Measurements from ENCODE around the gene ZNF385A. TPM values are rescaled to one million over a fixed set of nuclear protein-coding genes. Genes with fewer than 3 reads are reported as not detected.

The ZNF385A gene
- total RNA-seq, 1 experiment from 2014 or later, result 5.7 TPM

GRCh38 chr12:54424224-54424623 is 39.7 kb upstream of the ZNF385A start:
- Histone ChIP-seq H3K27me3 (ENCODE audit: insufficient read depth, low read length) (no peaks in the 10 kb centered on the region; the same call in 1 of the 2 replicates), H3K14ac (ENCODE audit: insufficient read depth, low read length) (no peak overlapping the region), H3K23me2 (ENCODE audit: insufficient read length, low read depth, low read length, poor library complexity, severe bottlenecking) (peaks cover 4% of the 10 kb centered on the region), H3K18ac (ENCODE audit: insufficient read length, low read depth, low read length) (no peak overlapping the region), H3K79me1 (ENCODE audit: insufficient read depth, low read depth, low read length, poor library complexity, severe bottlenecking) (no peaks in the 10 kb centered on the region), H3K4me2 (ENCODE audit: insufficient read depth, insufficient read length, low read length) (no peak overlapping the region), H2BK20ac (ENCODE audit: low read depth, low read length, poor library complexity, severe bottlenecking) (no peak overlapping the region), H3K9me3 (ENCODE audit: control insufficient read depth, low read depth, low read length) (no peaks in the 10 kb centered on the region), H4K5ac (ENCODE audit: insufficient read length, low read depth, low read length) (no peak overlapping the region), H2BK15ac (ENCODE audit: low read depth, low read length) (no peak overlapping the region), H3K4ac (ENCODE audit: low read depth, low read length) (no peak overlapping the region), H2BK5ac (ENCODE audit: insufficient read length, low read length) (no peak overlapping the region), H3T11ph (ENCODE audit: low read length) (no peak overlapping the region), H3K4me1 (ENCODE audit: insufficient read depth, low read length) (peaks cover 9% of the 10 kb centered on the region; the same call in 1 of the 2 replicates), H4K91ac (ENCODE audit: insufficient read length, low read depth, low read length) (no peak overlapping the region), H4K8ac (replicated peaks; ENCODE audit: insufficient read length, low read depth, low read length) (no peak overlapping the region), H2BK12ac (ENCODE audit: insufficient read length, low read depth, low read length) (no peak overlapping the region), H3K27ac (ENCODE audit: insufficient read length, low read depth, low read length) (no peak overlapping the region), H2AK5ac (ENCODE audit: insufficient read length, low read length) (no peak overlapping the region), H3K79me2 (ENCODE audit: insufficient read depth, low read length) (no peaks in the 10 kb centered on the region), H3K23ac (ENCODE audit: insufficient read length, low read depth, low read length) (no peak overlapping the region), H3K56ac (ENCODE audit: insufficient read length, low read depth, low read length) (no peak overlapping the region), H2AFZ (ENCODE audit: low read length) (no peak overlapping the region), H4K20me1 (ENCODE audit: control insufficient read depth, insufficient read depth, insufficient read length) (no peaks in the 10 kb centered on the region), H3K9ac (ENCODE audit: extremely low read depth, insufficient read length, low read length) (no peak overlapping the region), H2BK120ac (ENCODE audit: low read depth, low read length, poor library complexity, severe bottlenecking) (no peak overlapping the region)
- Mint-ChIP-seq H3K36me3 (ENCODE audit: insufficient read depth in 1 of 3, low read depth in 3 of 3) (no peaks in the 10 kb centered on the region), H3K9me3 (peaks cover 3% of the 10 kb centered on the region in 2 experiments; a peak in 3 of 5 replicates), H3K27ac (no peak overlapping the region), H3K4me3 (no peak overlapping the region), H3K4me1 (peaks cover 41 to 48% of the 10 kb centered on the region in 2 experiments), H3K27me3 (ENCODE audit: low read depth) (peaks cover 90% of the 10 kb centered on the region)
- DNase-seq, result no peak
- TF ChIP-seq, protein P1, sequence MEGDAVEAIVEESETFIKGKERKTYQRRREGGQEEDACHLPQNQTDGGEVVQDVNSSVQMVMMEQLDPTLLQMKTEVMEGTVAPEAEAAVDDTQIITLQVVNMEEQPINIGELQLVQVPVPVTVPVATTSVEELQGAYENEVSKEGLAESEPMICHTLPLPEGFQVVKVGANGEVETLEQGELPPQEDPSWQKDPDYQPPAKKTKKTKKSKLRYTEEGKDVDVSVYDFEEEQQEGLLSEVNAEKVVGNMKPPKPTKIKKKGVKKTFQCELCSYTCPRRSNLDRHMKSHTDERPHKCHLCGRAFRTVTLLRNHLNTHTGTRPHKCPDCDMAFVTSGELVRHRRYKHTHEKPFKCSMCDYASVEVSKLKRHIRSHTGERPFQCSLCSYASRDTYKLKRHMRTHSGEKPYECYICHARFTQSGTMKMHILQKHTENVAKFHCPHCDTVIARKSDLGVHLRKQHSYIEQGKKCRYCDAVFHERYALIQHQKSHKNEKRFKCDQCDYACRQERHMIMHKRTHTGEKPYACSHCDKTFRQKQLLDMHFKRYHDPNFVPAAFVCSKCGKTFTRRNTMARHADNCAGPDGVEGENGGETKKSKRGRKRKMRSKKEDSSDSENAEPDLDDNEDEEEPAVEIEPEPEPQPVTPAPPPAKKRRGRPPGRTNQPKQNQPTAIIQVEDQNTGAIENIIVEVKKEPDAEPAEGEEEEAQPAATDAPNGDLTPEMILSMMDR (conservative IDR thresholded peaks at IDR 0.05), result no peak
- WGBS (ENCODE audit: extremely low coverage, insufficient read length, low lambda C conversion rate), result no CpG with 5 or more reads among the region's 3 CpGs
